Activated CD8-positive, alpha-beta T cell treated with anti-CD3 and anti-CD28 coated beads for 36 hours (primary cell): ENCODE measurements around the gene VPS13D. TPM values are rescaled to one million over a fixed set of nuclear protein-coding genes. Genes with fewer than 3 reads are reported as not detected.

Experiments used
- ATAC-seq: fragments of 200-7000 bp; cut with Tn5 transposase; one replicate; pipeline ENCODE4 v1.10.0; 2021; ENCODE audit warnings: mild to moderate bottlenecking, moderate library complexity
- CTCF ChIA-PET: fragments of 350-600 bp; sonication (Branson Sonifier 250); formaldehyde crosslinking; loops from one replicate; lab custom pipeline; 2021; ENCODE audit warnings: antibody characterized with exemption; lab: Charles Lee
- POLR2A ChIA-PET: fragments of 350-600 bp; sonication (Branson Sonifier 250); formaldehyde crosslinking; loops from one replicate; lab custom pipeline; 2021; ENCODE audit warnings: antibody characterized with exemption; lab: Charles Lee
- DNase-seq: peaks from one replicate; pipeline ENCODE4 v3.0.0-alpha.2; 2020
- H3K27ac Mint-ChIP-seq: one replicate; pipeline ENCODE4 v1.8.0; 2021; ENCODE audit warnings: mild to moderate bottlenecking, mixed read lengths
- H3K27me3 Mint-ChIP-seq: one replicate; pipeline ENCODE4 v1.8.0; 2021; ENCODE audit warnings: mixed read lengths
- H3K36me3 Mint-ChIP-seq: one replicate; pipeline ENCODE4 v1.8.0; 2021; ENCODE audit warnings: low read depth, mixed read lengths
- H3K4me1 Mint-ChIP-seq: one replicate; pipeline ENCODE4 v1.8.0; 2021; ENCODE audit warnings: low read depth, mixed read lengths
- H3K4me3 Mint-ChIP-seq: one replicate; pipeline ENCODE4 v1.8.0; 2021; ENCODE audit warnings: mild to moderate bottlenecking, moderate library complexity, mixed read lengths
- H3K9me3 Mint-ChIP-seq: one replicate; pipeline ENCODE4 v1.8.0; 2021; ENCODE audit warnings: mixed read lengths
- CTCF ChIP-seq: fragments of 200-600 bp; IDR thresholded peaks from one replicate; pipeline ENCODE4 v1.8.0; 2022; ENCODE audit warnings: antibody characterized with exemption, mild to moderate bottlenecking
- intact Hi-C: fragments of 100-400 bp; cut with micrococcal nuclease; formaldehyde crosslinking; loops from one replicate; pipeline ENCODE4 v1.10.0; 2022
- total RNA-seq, 2 experiments: library from RNA; stranded (reverse); gene quantifications; one replicate each; pipeline ENCODE4 v1.2.3, GENCODE V29; 2021

VPS13D gene
- total RNA-seq, 2 experiments from 2014 or later: 28.1 to 30.7 TPM

DNA sequence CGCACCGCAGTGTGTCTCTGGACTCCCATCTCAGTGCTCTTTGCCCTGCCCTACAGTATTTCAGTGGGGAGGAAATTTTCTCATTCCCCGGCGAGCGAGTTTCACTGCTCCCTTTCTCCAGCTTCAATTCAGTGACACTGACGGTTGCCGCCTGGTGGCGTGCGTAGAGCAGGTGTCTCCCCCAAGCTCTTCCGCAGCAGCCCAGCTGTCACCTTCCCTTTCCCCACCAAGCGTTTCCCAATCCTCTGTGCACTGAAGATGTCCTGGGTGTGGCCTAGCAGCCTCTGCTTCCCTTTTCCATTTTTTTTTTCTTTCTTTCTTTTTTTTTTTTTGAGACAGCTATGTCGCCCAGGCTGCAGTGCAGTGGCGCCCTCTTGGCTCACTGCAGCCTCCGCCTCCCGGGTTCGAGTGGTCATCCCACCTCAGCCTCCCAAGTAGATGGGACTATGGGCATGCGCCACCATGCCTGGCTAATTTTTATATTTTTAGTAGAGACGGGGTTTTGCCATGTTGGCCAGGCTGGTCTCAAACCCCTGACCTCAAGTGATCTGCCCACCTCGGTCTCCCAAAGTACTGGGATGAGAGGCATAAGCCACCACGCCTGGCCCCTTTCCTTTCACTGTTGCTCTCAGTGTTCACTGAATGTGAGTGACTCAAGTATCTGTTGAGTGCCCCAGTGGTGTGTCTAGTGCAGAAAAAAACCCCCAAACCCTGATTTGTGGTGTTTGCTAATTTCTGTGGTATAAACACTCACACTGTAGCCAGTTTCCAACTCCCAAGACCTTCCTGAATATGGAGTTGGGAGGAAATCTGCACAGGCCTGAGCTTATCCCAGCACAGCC, 33.0 kb upstream of the VPS13D start:
- DNase-seq (no peak), ATAC-seq (peak; percentile 15)
- CTCF ChIA-PET: interaction anchor here (1.9 to 3.0 kb wide), 2 partner anchors 70 to 72 kb away, joined by 6 to 19 read pairs; no protein-coding TSS in a partner anchor
- POLR2A ChIA-PET: interaction anchor here (0.6 to 1.3 kb wide), 4 partner anchors 10 to 289 kb away, joined by 3 to 4 read pairs (median 3); no protein-coding TSS in a partner anchor
- Mint-ChIP-seq H3K27ac (no peak overlapping the region), H3K27me3 (no peaks in the 10 kb centered on the region), H3K4me3 (no peak overlapping the region), H3K9me3 (no peaks in the 10 kb centered on the region), H3K4me1 (peaks cover 67% of the 10 kb centered on the region), H3K36me3 (peaks cover 67% of the 10 kb centered on the region)
- intact Hi-C loops: no loop called here
- TF ChIP-seq CTCF: no peak

- POLR2A ChIA-PET: no interaction called here
- peaks cover 66% of the 10 kb centered on the region for H3K36me3 Mint-ChIP-seq
- no peak for DNase-seq
- intact Hi-C loops: no loop called here
- ATAC-seq: no peak
- no peak for TF ChIP-seq CTCF
- no peaks in the 10 kb centered on the region for H3K27me3 Mint-ChIP-seq
- no peaks in the 10 kb centered on the region for H3K9me3 Mint-ChIP-seq
- peaks cover 72% of the 10 kb centered on the region for H3K4me1 Mint-ChIP-seq
- CTCF ChIA-PET: interaction anchor here (1.9 to 3.0 kb wide), 2 partner anchors 71 to 73 kb away, joined by 6 to 19 read pairs; no protein-coding TSS in a partner anchor
- no peak overlapping the region for H3K27ac Mint-ChIP-seq
- no peak overlapping the region for H3K4me3 Mint-ChIP-seq
Observed at GRCh38 chr1:12197483-12197880, 32.3 kb upstream of the VPS13D start.

GRCh38 chr1:12200208-12200607, 29.6 kb upstream of the VPS13D start:
- Mint-ChIP-seq H3K9me3 (no peaks in the 10 kb centered on the region), H3K27ac (peak overlapping the region; percentile 49), H3K36me3 (peaks cover 70% of the 10 kb centered on the region), H3K4me1 (peaks cover 85% of the 10 kb centered on the region), H3K4me3 (no peak overlapping the region), H3K27me3 (no peaks in the 10 kb centered on the region)
- TF ChIP-seq CTCF: no peak
- DNase-seq (no peak), ATAC-seq (no peak)
- CTCF ChIA-PET: interaction anchor here (1.0 to 13.5 kb wide), 3 partner anchors 8 to 78 kb away, joined by 3 to 395 read pairs (median 4); no protein-coding TSS in a partner anchor
- POLR2A ChIA-PET: interaction anchor here (1.2 kb wide), 1 partner anchor 25 kb away, joined by 3 read pairs; no protein-coding TSS in a partner anchor
- intact Hi-C loops: no loop called here

- intact Hi-C loops: no loop called here
Observed at GRCh38 chr1:12201352-12202189, 28.3 kb upstream of the VPS13D start.

More at GRCh38 chr1:12201352-12202189, 28.3 kb upstream of the VPS13D start:
- Mint-ChIP-seq H3K36me3 (peaks cover 76% of the 10 kb centered on the region), H3K27me3 (no peaks in the 10 kb centered on the region), H3K4me3 (no peak overlapping the region), H3K27ac (peak overlapping the region; percentile 58), H3K4me1 (peaks cover 82% of the 10 kb centered on the region), H3K9me3 (no peaks in the 10 kb centered on the region)
- no peak for TF ChIP-seq CTCF
- POLR2A ChIA-PET: interaction anchor here (0.6 to 4.8 kb wide), 14 partner anchors 16 to 291 kb away, joined by 3 to 47 read pairs (median 4); no protein-coding TSS in a partner anchor
- CTCF ChIA-PET: interaction anchor here (1.1 to 13.5 kb wide), 6 partner anchors 15 to 79 kb away, joined by 3 to 395 read pairs (median 3); no protein-coding TSS in a partner anchor
- DNase-seq: peak; percentile 73
- peak; percentile 35 for ATAC-seq
